Trophoblast cell (in vitro differentiated cells and primary cell): ENCODE measurements around the gene CNTN4.

Experiments used
- DNase-seq, 2 donors: peaks; one replicate each; pipeline ENCODE4 v3.0.0-alpha.2; 2016
- H2AFZ ChIP-seq: 2 replicates; pipeline ENCODE4 v1.6.1; 2013; ENCODE audit warnings: low read length, moderate library complexity, mild to moderate bottlenecking; ENCODE audit not compliant: insufficient read depth, poor library complexity
- H2AK5ac ChIP-seq: 2 replicates; pipeline ENCODE4 v1.6.1; 2013; ENCODE audit warnings: mild to moderate bottlenecking, low read length
- H2BK120ac ChIP-seq: 2 replicates; pipeline ENCODE4 v1.6.1; 2013; ENCODE audit warnings: low read length, mild to moderate bottlenecking, moderate library complexity; ENCODE audit not compliant: insufficient read depth, poor library complexity
- H2BK12ac ChIP-seq: 2 replicates; pipeline ENCODE4 v1.6.1; 2013; ENCODE audit warnings: mild to moderate bottlenecking, low read length, moderate library complexity
- H2BK5ac ChIP-seq: 2 replicates; pipeline ENCODE4 v1.6.1; 2013; ENCODE audit warnings: low read length, low read depth, moderate library complexity, mild to moderate bottlenecking; ENCODE audit not compliant: poor library complexity
- H3K14ac ChIP-seq: 2 replicates; pipeline ENCODE4 v1.6.1; 2013; ENCODE audit warnings: mild to moderate bottlenecking, low read length
- H3K18ac ChIP-seq: 2 replicates; pipeline ENCODE4 v1.6.1; 2013; ENCODE audit warnings: mild to moderate bottlenecking, low read length
- H3K23ac ChIP-seq: 2 replicates; pipeline ENCODE4 v1.6.1; 2013; ENCODE audit warnings: low read length
- H3K27ac ChIP-seq: 2 replicates; pipeline ENCODE4 v1.5.1; 2013; ENCODE audit warnings: low read depth, mild to moderate bottlenecking, inconsistent platforms, low read length, moderate library complexity
- H3K27me3 ChIP-seq: 2 replicates; pipeline ENCODE4 v1.6.1; 2013; ENCODE audit warnings: inconsistent platforms, mild to moderate bottlenecking, low read length, moderate library complexity; ENCODE audit not compliant: insufficient read depth
- H3K36me3 ChIP-seq, 2 experiments: 1 replicate in 1 of 2; 2 replicates in 1 of 2; pipeline ENCODE4 v1.6.1; 2013; ENCODE audit warnings: low read length in 2 of 2, mild to moderate bottlenecking in 2 of 2, moderate library complexity in 1 of 2; ENCODE audit not compliant: insufficient read depth in 2 of 2, control insufficient read depth in 1 of 2
- H3K4ac ChIP-seq: 2 replicates; pipeline ENCODE4 v1.6.1; 2013; ENCODE audit warnings: low read depth, mild to moderate bottlenecking, low read length, moderate library complexity
- H3K4me1 ChIP-seq, 2 experiments: 1 replicate in 1 of 2; 2 replicates in 1 of 2; pipeline ENCODE4 v1.6.1; 2013; ENCODE audit warnings: low read length in 2 of 2, mild to moderate bottlenecking in 2 of 2, moderate library complexity in 1 of 2; ENCODE audit not compliant: insufficient read depth in 2 of 2, control insufficient read depth in 1 of 2
- H3K4me2 ChIP-seq: 2 replicates; pipeline ENCODE4 v1.6.1; 2013; ENCODE audit warnings: inconsistent platforms, mild to moderate bottlenecking, low read length, moderate library complexity
- H3K4me3 ChIP-seq: 2 replicates; pipeline ENCODE4 v1.5.1; 2013; ENCODE audit warnings: mild to moderate bottlenecking, low read depth, low read length, inconsistent platforms
- H3K79me1 ChIP-seq: one replicate; pipeline ENCODE4 v1.6.1; 2013; ENCODE audit warnings: low read length
- H3K79me2 ChIP-seq: 2 replicates; pipeline ENCODE4 v1.6.1; 2013; ENCODE audit warnings: low read length, mild to moderate bottlenecking; ENCODE audit not compliant: control insufficient read depth, insufficient read depth, poor library complexity
- H3K9ac ChIP-seq: 2 replicates; pipeline ENCODE4 v1.6.1; 2013; ENCODE audit warnings: mild to moderate bottlenecking, low read length
- H3K9me3 ChIP-seq: 2 replicates; pipeline ENCODE4 v1.6.1; 2013; ENCODE audit warnings: low read depth, mild to moderate bottlenecking, control low read depth, inconsistent platforms, low read length; ENCODE audit not compliant: insufficient read depth
- H4K12ac ChIP-seq: 2 replicates; pipeline ENCODE4 v1.6.1; 2013; ENCODE audit warnings: low read depth, mild to moderate bottlenecking, low read length, moderate library complexity
- H4K8ac ChIP-seq: 2 replicates; pipeline ENCODE4 v1.6.1; 2013; ENCODE audit warnings: low read depth, mild to moderate bottlenecking, low read length, moderate library complexity
- H4K91ac ChIP-seq: one replicate; pipeline ENCODE4 v1.6.1; 2013; ENCODE audit warnings: low read depth, mild to moderate bottlenecking, low read length, moderate library complexity
- WGBS: extraction: QIAGEN DNeasy Blood & Tissue Kit; methylation state at CpG from one replicate; pipeline ENCODE4 v1.1.7; 2013; ENCODE audit warnings: missing lambda C conversion rate; ENCODE audit not compliant: insufficient read length, insufficient coverage; ENCODE audit errors: extremely low coverage; 5-methylcytosine and 5-hydroxymethylcytosine counted together

Gene CNTN4

GRCh38 chr3:2934541-2934940 is 835.9 kb downstream of the CNTN4 start:
- Histone ChIP-seq H3K36me3 (no peaks in the 10 kb centered on the region), H3K4me3 (no peak overlapping the region), H2BK5ac (no peak overlapping the region), H2AFZ (no peak overlapping the region), H2BK120ac (no peak overlapping the region), H4K8ac (no peak overlapping the region), H3K23ac (no peak overlapping the region), H3K18ac (no peak overlapping the region), H3K79me2 (no peaks in the 10 kb centered on the region), H3K14ac (no peak overlapping the region), H2BK12ac (no peak overlapping the region), H3K9ac (no peak overlapping the region), H3K4me2 (no peak overlapping the region), H3K9me3 (no peaks in the 10 kb centered on the region), H3K4me1 (no peaks in the 10 kb centered on the region), H4K91ac (no peak overlapping the region), H3K4ac (no peak overlapping the region), H4K12ac (no peak overlapping the region), H3K79me1 (no peaks in the 10 kb centered on the region), H3K27ac (no peak overlapping the region), H2AK5ac (no peak overlapping the region), H3K27me3 (no peaks in the 10 kb centered on the region)
- no CpG with 5 or more reads among the region's 4 CpGs for WGBS
- DNase-seq, result no peak

DNA sequence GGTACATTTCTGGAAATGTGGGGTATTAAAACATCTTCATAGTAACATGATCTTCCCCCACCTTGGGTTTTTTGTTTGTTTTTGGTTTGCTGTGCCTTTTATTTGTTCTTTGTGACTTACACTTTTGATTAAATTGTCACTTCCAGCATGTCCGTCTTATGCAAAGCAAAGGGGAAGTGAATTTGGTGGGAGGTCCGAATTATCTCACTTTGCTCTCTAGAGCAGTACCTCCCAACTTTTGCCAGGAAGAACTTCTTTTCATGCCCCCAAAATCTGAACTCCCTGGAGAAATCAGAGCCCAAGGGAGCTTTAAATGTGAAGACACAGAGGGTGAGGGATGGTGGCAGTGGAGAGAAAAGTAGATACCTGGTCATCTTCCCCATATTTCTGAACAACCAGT is 838.4 kb downstream of the CNTN4 start:
- H4K8ac ChIP-seq, result no peak overlapping the region

GRCh38 chr3:2937592-2937991 is 838.9 kb downstream of the CNTN4 start:
- no peak overlapping the region for H2BK120ac ChIP-seq
- no peak overlapping the region for H2BK5ac ChIP-seq
- no peak overlapping the region for H3K27ac ChIP-seq
- no peak overlapping the region for H2BK12ac ChIP-seq
- H4K8ac ChIP-seq, result no peak overlapping the region
- no peak overlapping the region for H3K14ac ChIP-seq
- H3K36me3 ChIP-seq, result no peaks in the 10 kb centered on the region
- H4K12ac ChIP-seq, result no peak overlapping the region
- H3K4ac ChIP-seq, result no peak overlapping the region
- no peak overlapping the region for H3K4me2 ChIP-seq
- H3K18ac ChIP-seq, result no peak overlapping the region
- no peak overlapping the region for H2AK5ac ChIP-seq
- DNase-seq, result no peak
- no peak overlapping the region for H3K23ac ChIP-seq
- no peaks in the 10 kb centered on the region for H3K9me3 ChIP-seq
- H3K27me3 ChIP-seq, result no peaks in the 10 kb centered on the region
- H3K9ac ChIP-seq, result no peak overlapping the region
- no peak overlapping the region for H2AFZ ChIP-seq
- H3K4me1 ChIP-seq, result no peaks in the 10 kb centered on the region
- H4K91ac ChIP-seq, result no peak overlapping the region
- no peak overlapping the region for H3K4me3 ChIP-seq
- no peaks in the 10 kb centered on the region for H3K79me1 ChIP-seq
- no CpG with 5 or more reads among the region's 2 CpGs for WGBS
- no peaks in the 10 kb centered on the region for H3K79me2 ChIP-seq

More for the DNA sequence above, 838.4 kb downstream of the CNTN4 start:
- no peak overlapping the region for H2BK5ac ChIP-seq
- no peak overlapping the region for H3K9ac ChIP-seq
- H3K36me3 ChIP-seq, result no peaks in the 10 kb centered on the region
- DNase-seq, result no peak
- no peaks in the 10 kb centered on the region for H3K79me2 ChIP-seq
- no peak overlapping the region for H3K4me2 ChIP-seq
- no peak overlapping the region for H2BK12ac ChIP-seq
- no peaks in the 10 kb centered on the region for H3K79me1 ChIP-seq
- H3K18ac ChIP-seq, result no peak overlapping the region
- H4K12ac ChIP-seq, result no peak overlapping the region
- no peaks in the 10 kb centered on the region for H3K4me1 ChIP-seq
- no peak overlapping the region for H3K23ac ChIP-seq
- no peak overlapping the region for H2BK120ac ChIP-seq
- H3K9me3 ChIP-seq, result no peaks in the 10 kb centered on the region
- no peak overlapping the region for H3K4me3 ChIP-seq
- WGBS, result no CpG with 5 or more reads among the region's 2 CpGs
- no peak overlapping the region for H3K4ac ChIP-seq
- no peak overlapping the region for H3K14ac ChIP-seq
- H2AFZ ChIP-seq, result no peak overlapping the region
- H3K27me3 ChIP-seq, result no peaks in the 10 kb centered on the region
- H2AK5ac ChIP-seq, result no peak overlapping the region
- H4K91ac ChIP-seq, result no peak overlapping the region
- no peak overlapping the region for H3K27ac ChIP-seq

- no peak overlapping the region for H3K4me2 ChIP-seq
- no peaks in the 10 kb centered on the region for H3K9me3 ChIP-seq
- no peaks in the 10 kb centered on the region for H3K27me3 ChIP-seq
- H4K91ac ChIP-seq, result no peak overlapping the region
- no peak overlapping the region for H3K18ac ChIP-seq
- H4K12ac ChIP-seq, result no peak overlapping the region
- H2AK5ac ChIP-seq, result no peak overlapping the region
- no peak overlapping the region for H3K9ac ChIP-seq
- H3K27ac ChIP-seq, result no peak overlapping the region
- no CpG with 5 or more reads among the region's 1 CpG for WGBS
- no peaks in the 10 kb centered on the region for H3K36me3 ChIP-seq
- no peak overlapping the region for H3K14ac ChIP-seq
- H3K23ac ChIP-seq, result no peak overlapping the region
- H3K4me1 ChIP-seq, result no peaks in the 10 kb centered on the region
- H2BK12ac ChIP-seq, result no peak overlapping the region
- H3K4me3 ChIP-seq, result no peak overlapping the region
- no peaks in the 10 kb centered on the region for H3K79me1 ChIP-seq
- H3K4ac ChIP-seq, result no peak overlapping the region
- H3K79me2 ChIP-seq, result no peaks in the 10 kb centered on the region
- H2BK120ac ChIP-seq, result no peak overlapping the region
- H2AFZ ChIP-seq, result no peak overlapping the region
- no peak for DNase-seq
- H2BK5ac ChIP-seq, result no peak overlapping the region
- no peak overlapping the region for H4K8ac ChIP-seq
These were observed 840.0 kb downstream of the CNTN4 start for GRCh38 chr3:2938711-2939110.
